ENCODE data around the gene TSPAN9. TPM values are rescaled to one million over a fixed set of nuclear protein-coding genes. Genes with fewer than 3 reads are reported as not detected.

The TSPAN9 gene
- polyA plus RNA-seq, 1 donor (not counting 4 experiments of a cell fraction or from before 2014, with no cell fraction given): 27.5 TPM

DNA sequence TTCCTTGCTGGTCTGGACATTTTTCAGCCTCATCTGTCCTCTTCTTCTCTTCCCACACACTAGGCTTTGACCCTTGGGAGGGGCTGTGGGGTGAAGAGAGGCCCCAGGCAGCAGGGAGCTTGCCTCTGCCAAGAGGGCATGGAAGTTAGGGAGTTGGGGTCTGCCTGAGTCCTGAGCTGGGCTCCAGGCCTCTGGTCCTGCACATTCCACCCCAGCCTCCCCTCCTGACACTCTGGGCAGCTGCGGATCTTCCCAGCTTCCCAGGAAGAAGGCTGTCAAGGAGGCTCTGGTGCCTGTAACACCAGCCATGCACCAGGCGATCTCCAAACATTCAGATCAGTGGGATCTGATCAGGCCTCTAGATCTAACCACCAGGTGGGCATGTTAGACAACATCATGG lies 244.7 kb downstream of the TSPAN9 start:
- H3K36me3 ChIP-seq (ENCODE audit: control insufficient read depth in 2 of 2, extremely low read depth in 1 of 2, insufficient read depth in 2 of 2, low read length in 2 of 2): no peaks in the 10 kb centered on the region
- H2AFZ ChIP-seq (ENCODE audit: control insufficient read depth, low read length): no peak overlapping the region
- DNase-seq (ENCODE audit: low read depth, low spot score) (no peak), FAIRE-seq (no peak)
- H3K9me1 ChIP-seq (ENCODE audit: control insufficient read depth, extremely low read depth, insufficient read depth, low read length): no peaks in the 10 kb centered on the region
- peaks cover 7% of the 10 kb centered on the region for H3K27me3 ChIP-seq (ENCODE audit: control insufficient read depth, extremely low read depth, insufficient read depth, low read length)
- no peaks in the 10 kb centered on the region for H4K20me1 ChIP-seq (ENCODE audit: control insufficient read depth, extremely low read depth, insufficient read depth, low read length)
- no peaks in the 10 kb centered on the region for H3K4me1 ChIP-seq (ENCODE audit: control insufficient read depth, extremely low read depth, insufficient read depth, low read length)
- dilution Hi-C loops (cut with MboI; ENCODE audit: extremely low pct_ligation_motif_present, low sequenced_read_pairs): no loop called here
- H3K9me3 ChIP-seq (ENCODE audit: control insufficient read depth, low read depth, low read length): no peaks in the 10 kb centered on the region
- no peak overlapping the region for H3K4me2 ChIP-seq (ENCODE audit: control insufficient read depth, extremely low read depth, insufficient read depth, low read depth, low read length)
- no peak for TF ChIP-seq EZH2 (IDR thresholded peaks at IDR 0.05; ENCODE audit: low read length)
- TF ChIP-seq, protein P1, sequence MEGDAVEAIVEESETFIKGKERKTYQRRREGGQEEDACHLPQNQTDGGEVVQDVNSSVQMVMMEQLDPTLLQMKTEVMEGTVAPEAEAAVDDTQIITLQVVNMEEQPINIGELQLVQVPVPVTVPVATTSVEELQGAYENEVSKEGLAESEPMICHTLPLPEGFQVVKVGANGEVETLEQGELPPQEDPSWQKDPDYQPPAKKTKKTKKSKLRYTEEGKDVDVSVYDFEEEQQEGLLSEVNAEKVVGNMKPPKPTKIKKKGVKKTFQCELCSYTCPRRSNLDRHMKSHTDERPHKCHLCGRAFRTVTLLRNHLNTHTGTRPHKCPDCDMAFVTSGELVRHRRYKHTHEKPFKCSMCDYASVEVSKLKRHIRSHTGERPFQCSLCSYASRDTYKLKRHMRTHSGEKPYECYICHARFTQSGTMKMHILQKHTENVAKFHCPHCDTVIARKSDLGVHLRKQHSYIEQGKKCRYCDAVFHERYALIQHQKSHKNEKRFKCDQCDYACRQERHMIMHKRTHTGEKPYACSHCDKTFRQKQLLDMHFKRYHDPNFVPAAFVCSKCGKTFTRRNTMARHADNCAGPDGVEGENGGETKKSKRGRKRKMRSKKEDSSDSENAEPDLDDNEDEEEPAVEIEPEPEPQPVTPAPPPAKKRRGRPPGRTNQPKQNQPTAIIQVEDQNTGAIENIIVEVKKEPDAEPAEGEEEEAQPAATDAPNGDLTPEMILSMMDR (optimal IDR thresholded peaks at IDR 0.05 in 1 of 3, IDR thresholded peaks at IDR 0.05 in 1 of 3, conservative IDR thresholded peaks at IDR 0.05 in 1 of 3; ENCODE audit: extremely low read depth in 1 of 3, insufficient read depth in 2 of 3, low read length in 3 of 3): no peak
- no peak overlapping the region for H3K4me3 ChIP-seq (ENCODE audit: control insufficient read depth in 2 of 3, extremely low read depth in 1 of 3, insufficient read depth in 2 of 3, low read depth in 1 of 3, low read length in 3 of 3)
- no peaks in the 10 kb centered on the region for H3K79me2 ChIP-seq (ENCODE audit: control insufficient read depth, insufficient read depth, low read length)
- no peak overlapping the region for H3K9ac ChIP-seq (ENCODE audit: control insufficient read depth, extremely low read depth, insufficient read depth, low read length)
- no peak overlapping the region for H3K27ac ChIP-seq (ENCODE audit: control insufficient read depth, insufficient read depth, low read length)

DNA sequence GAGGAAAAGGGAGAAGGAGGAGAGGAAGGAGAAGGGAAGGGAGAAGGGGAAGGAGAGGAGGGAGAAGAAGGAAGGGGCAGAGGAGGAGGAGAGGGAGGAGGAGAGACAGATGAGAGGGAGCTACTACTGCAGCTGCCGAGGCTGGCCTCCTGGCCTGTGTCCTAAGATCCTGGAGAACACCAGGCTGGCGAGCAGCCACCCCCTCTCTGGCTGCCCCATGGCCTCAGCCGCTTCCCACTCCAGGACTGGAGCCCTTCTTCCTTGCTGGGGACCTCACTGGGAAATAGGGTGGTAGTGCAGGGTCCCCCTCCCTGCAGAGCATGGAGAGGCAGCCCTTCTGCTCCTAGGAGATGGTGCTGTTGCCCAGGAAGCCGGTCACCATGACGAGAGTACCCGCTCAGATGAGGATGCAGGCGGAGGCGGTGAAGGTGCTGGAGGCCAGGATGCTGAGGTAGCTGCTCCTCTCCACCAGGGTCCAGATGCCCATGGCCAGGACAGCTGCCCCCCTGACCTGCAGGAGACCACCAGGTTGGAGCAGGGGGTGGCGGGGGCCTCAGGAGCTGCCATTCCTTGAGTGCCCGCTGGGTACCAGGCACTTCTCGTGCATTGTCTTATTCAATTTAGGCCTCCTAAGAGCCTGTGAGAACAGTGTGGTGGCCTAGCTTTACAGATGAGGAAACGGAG lies 246.0 kb downstream of the TSPAN9 start:
- peaks cover 7% of the 10 kb centered on the region for H3K27me3 ChIP-seq (ENCODE audit: control insufficient read depth, extremely low read depth, insufficient read depth, low read length)
- DNase-seq (ENCODE audit: low read depth, low spot score) (no peak), FAIRE-seq (no peak)
- H3K27ac ChIP-seq (ENCODE audit: control insufficient read depth, insufficient read depth, low read length): no peak overlapping the region
- H3K9me3 ChIP-seq (ENCODE audit: control insufficient read depth, low read depth, low read length): no peaks in the 10 kb centered on the region
- H3K36me3 ChIP-seq (ENCODE audit: control insufficient read depth in 2 of 2, extremely low read depth in 1 of 2, insufficient read depth in 2 of 2, low read length in 2 of 2): no peaks in the 10 kb centered on the region
- TF ChIP-seq, protein P1 (optimal IDR thresholded peaks at IDR 0.05 in 1 of 3, IDR thresholded peaks at IDR 0.05 in 1 of 3, conservative IDR thresholded peaks at IDR 0.05 in 1 of 3; ENCODE audit: extremely low read depth in 1 of 3, insufficient read depth in 2 of 3, low read length in 3 of 3): no peak
- no peaks in the 10 kb centered on the region for H4K20me1 ChIP-seq (ENCODE audit: control insufficient read depth, extremely low read depth, insufficient read depth, low read length)
- no peak overlapping the region for H3K9ac ChIP-seq (ENCODE audit: control insufficient read depth, extremely low read depth, insufficient read depth, low read length)
- no peaks in the 10 kb centered on the region for H3K9me1 ChIP-seq (ENCODE audit: control insufficient read depth, extremely low read depth, insufficient read depth, low read length)
- H3K4me3 ChIP-seq (ENCODE audit: control insufficient read depth in 2 of 3, extremely low read depth in 1 of 3, insufficient read depth in 2 of 3, low read depth in 1 of 3, low read length in 3 of 3): no peak overlapping the region
- dilution Hi-C loops (cut with MboI; ENCODE audit: extremely low pct_ligation_motif_present, low sequenced_read_pairs): no loop called here
- no peaks in the 10 kb centered on the region for H3K4me1 ChIP-seq (ENCODE audit: control insufficient read depth, extremely low read depth, insufficient read depth, low read length)
- H3K4me2 ChIP-seq (ENCODE audit: control insufficient read depth, extremely low read depth, insufficient read depth, low read depth, low read length): no peak overlapping the region
- no peaks in the 10 kb centered on the region for H3K79me2 ChIP-seq (ENCODE audit: control insufficient read depth, insufficient read depth, low read length)
- H2AFZ ChIP-seq (ENCODE audit: control insufficient read depth, low read length): no peak overlapping the region
